ENCODE results near the gene AK2.
A peak's percentile ranks its signal among the peaks of the same experiment; 100 is the strongest.

The AK2 gene

GRCh38 chr1:32989160-32990050 lies 47.3 kb downstream of the AK2 start:
- Histone ChIP-seq H3K27ac (replicated peaks) (peak overlapping the region; percentile 32), H3K27me3 (ENCODE audit: insufficient read depth, poor library complexity, severe bottlenecking) (no peaks in the 10 kb centered on the region), H3K4me3 (replicated peaks; ENCODE audit: insufficient read depth, low read length) (no peak overlapping the region)
- peak; percentile 81 for DNase-seq (ENCODE audit: low read depth in 1 of 2, low spot score in 1 of 2)
- TF ChIP-seq SPI1 (IDR thresholded peaks at IDR 0.05; ENCODE audit: borderline replicate concordance, low read depth) (no peak), CTCF (IDR thresholded peaks at IDR 0.05; ENCODE audit: insufficient read depth, low read length) (no peak), POLR2AphosphoS5 (IDR thresholded peaks at IDR 0.05; ENCODE audit: low read depth) (no peak), REST (IDR thresholded peaks at IDR 0.05; ENCODE audit: insufficient replicate concordance, low read depth) (no peak)

GRCh38 chr1:32988665-32989064 lies 48.0 kb downstream of the AK2 start:
- no peak for DNase-seq (ENCODE audit: low read depth in 1 of 2, low spot score in 1 of 2)
- no peaks in the 10 kb centered on the region for H3K27me3 ChIP-seq (ENCODE audit: insufficient read depth, poor library complexity, severe bottlenecking)

More at GRCh38 chr1:32988665-32989064, 48.0 kb downstream of the AK2 start:
- peak overlapping the region; percentile 32 for H3K27ac ChIP-seq (replicated peaks)
- TF ChIP-seq SPI1 (IDR thresholded peaks at IDR 0.05; ENCODE audit: borderline replicate concordance, low read depth) (no peak), CTCF (IDR thresholded peaks at IDR 0.05; ENCODE audit: insufficient read depth, low read length) (no peak), POLR2AphosphoS5 (IDR thresholded peaks at IDR 0.05; ENCODE audit: low read depth) (no peak), REST (IDR thresholded peaks at IDR 0.05; ENCODE audit: insufficient replicate concordance, low read depth) (no peak), GABPA (IDR thresholded peaks at IDR 0.05; ENCODE audit: low read depth) (no peak)
- H3K4me3 ChIP-seq (replicated peaks; ENCODE audit: insufficient read depth, low read length), result no peak overlapping the region

All from HL-60 (cell line).